Measurements from ENCODE around the gene CAMTA1.

The CAMTA1 gene

GRCh38 chr1:7616953-7617352, 831.7 kb downstream of the CAMTA1 start:
- no peak for DNase-seq

GRCh38 chr1:7617826-7618225, 832.6 kb downstream of the CAMTA1 start:
- DNase-seq = no peak

GRCh38 chr1:7620196-7620595, 834.9 kb downstream of the CAMTA1 start:
- DNase-seq = no peak

- no peak for DNase-seq
Measured at GRCh38 chr1:7621334-7622219, 836.3 kb downstream of the CAMTA1 start.

- DNase-seq = no peak
Measured at GRCh38 chr1:7623842-7624241, 838.6 kb downstream of the CAMTA1 start.

GRCh38 chr1:7624791-7625355, 839.6 kb downstream of the CAMTA1 start:
- no peak for DNase-seq

- DNase-seq = no peak
Measured at GRCh38 chr1:7625401-7625800, 840.1 kb downstream of the CAMTA1 start.

GRCh38 chr1:7628273-7628672, 843.0 kb downstream of the CAMTA1 start:
- no peak for DNase-seq

- no peak for DNase-seq
Measured at GRCh38 chr1:7629011-7629410, 843.8 kb downstream of the CAMTA1 start.

- DNase-seq = no peak
Measured at GRCh38 chr1:7629465-7630195, 844.4 kb downstream of the CAMTA1 start.

- no peak for DNase-seq
Measured at GRCh38 chr1:7630378-7630777, 845.1 kb downstream of the CAMTA1 start.

- no peak for DNase-seq
Measured at GRCh38 chr1:7632176-7632575, 846.9 kb downstream of the CAMTA1 start.

GRCh38 chr1:7632681-7633080, 847.4 kb downstream of the CAMTA1 start:
- DNase-seq = no peak

- no peak for DNase-seq
Measured at GRCh38 chr1:7633506-7634245, 848.4 kb downstream of the CAMTA1 start.

GRCh38 chr1:7634546-7635240, 849.4 kb downstream of the CAMTA1 start:
- DNase-seq = no peak

GRCh38 chr1:7636795-7637526, 851.7 kb downstream of the CAMTA1 start:
- no peak for DNase-seq

GRCh38 chr1:7638078-7638477, 852.8 kb downstream of the CAMTA1 start:
- DNase-seq = no peak

- no peak for DNase-seq
Measured at GRCh38 chr1:7639435-7640131, 854.3 kb downstream of the CAMTA1 start.

- no peak for DNase-seq
Measured at GRCh38 chr1:7640350-7640749, 855.1 kb downstream of the CAMTA1 start.

- DNase-seq = no peak
Measured at GRCh38 chr1:7640920-7641585, 855.8 kb downstream of the CAMTA1 start.

All from Kasumi-1 (cell line).